Fibroblast of the aortic adventitia (primary cell): ENCODE measurements around the gene DZIP1L. TPM values are rescaled to one million over a fixed set of nuclear protein-coding genes. Genes with fewer than 3 reads are reported as not detected.

Experiments used
- DNase-seq: peaks from one replicate; pipeline ENCODE4 v3.0.0-alpha.2; 2010; ENCODE audit warnings: low read depth
- H3K4me3 ChIP-seq: 2 replicates; pipeline ENCODE4 v1.5.1; 2011; ENCODE audit warnings: low read depth, mild to moderate bottlenecking, control low read depth, low read length, moderate library complexity
- total RNA-seq: library from RNA; depleted of rRNA; stranded (reverse); fragments of >200 nt; gene quantifications from 2 replicates; pipeline ENCODE4 v1.2.3, GENCODE V29; 2012; ENCODE audit warnings: low replicate concordance
- TF ChIP-seq, protein P1 (sequence below): IDR thresholded peaks from 2 replicates; pipeline ENCODE4 v1.5.1; 2011; ENCODE audit warnings: mild to moderate bottlenecking, low read length, control low read depth, inconsistent platforms; ENCODE audit not compliant: insufficient read depth

DZIP1L gene
- total RNA-seq, 1 donor = 28.3 TPM

DNA sequence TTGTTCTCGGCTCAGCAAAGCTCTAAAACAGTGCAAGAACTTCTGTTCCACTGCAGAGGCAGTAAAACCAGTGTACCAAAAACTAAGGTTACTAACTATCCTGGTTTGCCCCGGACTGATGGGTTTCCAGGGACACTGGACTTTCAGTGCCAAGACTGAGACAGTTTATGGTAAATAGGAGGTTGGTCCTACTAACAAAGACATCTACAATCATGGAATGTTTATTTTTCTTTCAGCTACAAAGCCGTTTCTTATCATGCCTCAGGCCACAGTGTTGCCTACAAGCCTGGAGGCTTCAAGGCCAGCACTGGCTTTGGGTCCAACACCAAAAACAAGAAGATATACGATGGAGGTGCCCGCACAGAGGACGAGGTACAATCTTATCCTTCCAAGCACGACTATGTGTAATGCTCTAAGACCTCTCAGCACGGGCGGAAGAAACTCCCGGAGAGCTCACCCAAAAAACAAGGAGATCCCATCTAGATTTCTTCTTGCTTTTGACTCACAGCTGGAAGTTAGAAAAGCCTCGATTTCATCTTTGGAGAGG is 84.6 kb downstream of the DZIP1L start:
- no peak overlapping the region for H3K4me3 ChIP-seq
- DNase-seq = no peak
- TF ChIP-seq, protein P1, sequence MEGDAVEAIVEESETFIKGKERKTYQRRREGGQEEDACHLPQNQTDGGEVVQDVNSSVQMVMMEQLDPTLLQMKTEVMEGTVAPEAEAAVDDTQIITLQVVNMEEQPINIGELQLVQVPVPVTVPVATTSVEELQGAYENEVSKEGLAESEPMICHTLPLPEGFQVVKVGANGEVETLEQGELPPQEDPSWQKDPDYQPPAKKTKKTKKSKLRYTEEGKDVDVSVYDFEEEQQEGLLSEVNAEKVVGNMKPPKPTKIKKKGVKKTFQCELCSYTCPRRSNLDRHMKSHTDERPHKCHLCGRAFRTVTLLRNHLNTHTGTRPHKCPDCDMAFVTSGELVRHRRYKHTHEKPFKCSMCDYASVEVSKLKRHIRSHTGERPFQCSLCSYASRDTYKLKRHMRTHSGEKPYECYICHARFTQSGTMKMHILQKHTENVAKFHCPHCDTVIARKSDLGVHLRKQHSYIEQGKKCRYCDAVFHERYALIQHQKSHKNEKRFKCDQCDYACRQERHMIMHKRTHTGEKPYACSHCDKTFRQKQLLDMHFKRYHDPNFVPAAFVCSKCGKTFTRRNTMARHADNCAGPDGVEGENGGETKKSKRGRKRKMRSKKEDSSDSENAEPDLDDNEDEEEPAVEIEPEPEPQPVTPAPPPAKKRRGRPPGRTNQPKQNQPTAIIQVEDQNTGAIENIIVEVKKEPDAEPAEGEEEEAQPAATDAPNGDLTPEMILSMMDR = no peak

DNA sequence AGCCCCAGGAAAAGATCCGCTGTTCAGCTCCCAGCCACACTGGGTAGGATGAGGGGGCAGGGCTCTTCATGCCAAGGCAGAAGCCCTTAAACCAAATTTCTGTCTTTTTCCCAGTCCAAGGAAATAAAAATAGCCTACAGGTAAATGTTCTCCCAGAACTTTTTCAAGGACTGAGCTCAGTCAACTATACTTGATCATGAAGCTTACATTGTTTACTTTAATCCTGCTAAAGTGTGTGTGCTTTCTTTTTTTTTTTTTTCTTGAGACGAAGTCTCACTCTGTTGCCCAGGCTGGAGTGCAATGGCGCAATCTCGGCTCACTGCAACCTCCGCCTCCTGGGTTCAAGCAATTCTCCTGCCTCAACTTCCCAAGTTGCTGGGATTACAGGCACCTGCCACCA is 87.6 kb downstream of the DZIP1L start:
- no peak overlapping the region for H3K4me3 ChIP-seq
- DNase-seq = no peak
- TF ChIP-seq, protein P1 = no peak

DNA sequence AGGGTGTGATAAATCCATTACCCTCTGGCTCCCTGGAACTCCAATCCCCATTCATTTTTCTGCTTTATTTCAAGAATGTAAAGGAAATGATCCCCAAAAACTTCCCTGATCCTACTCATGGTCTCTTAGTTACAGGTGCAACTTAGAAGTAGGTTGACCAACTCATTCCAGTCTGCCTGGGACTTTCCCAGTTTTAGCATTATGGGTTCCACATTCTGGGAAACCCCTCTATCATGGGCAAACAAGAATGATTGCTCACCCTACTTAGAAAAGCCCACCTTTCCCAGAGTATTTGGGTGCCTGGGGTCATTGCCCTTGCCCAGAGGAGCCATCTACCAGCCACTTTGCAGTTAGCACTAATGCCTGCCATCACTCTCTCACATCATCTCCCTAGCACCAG is 89.9 kb downstream of the DZIP1L start:
- no peak overlapping the region for H3K4me3 ChIP-seq
- TF ChIP-seq, protein P1 = no peak
- no peak for DNase-seq

DNA sequence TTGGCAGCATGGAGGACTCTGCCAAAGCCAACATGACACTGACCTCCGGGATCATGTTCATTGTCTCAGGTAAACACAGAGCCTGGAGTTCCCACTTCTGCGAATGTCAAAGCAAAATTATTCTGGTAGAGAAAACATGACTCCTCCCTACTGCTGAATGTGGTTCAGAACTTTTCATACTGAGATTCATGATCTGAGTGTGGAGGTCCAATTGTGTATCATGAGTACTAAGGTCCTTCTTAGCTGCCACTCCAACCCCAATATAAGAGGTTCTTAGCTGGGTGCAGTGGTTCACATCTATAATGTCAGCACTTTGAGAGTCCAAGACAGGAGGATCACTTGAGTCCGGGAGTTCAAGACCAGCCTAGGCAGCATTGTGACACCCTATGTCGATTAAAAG is 91.7 kb downstream of the DZIP1L start:
- TF ChIP-seq, protein P1 = no peak
- no peak overlapping the region for H3K4me3 ChIP-seq
- DNase-seq = no peak

DNA sequence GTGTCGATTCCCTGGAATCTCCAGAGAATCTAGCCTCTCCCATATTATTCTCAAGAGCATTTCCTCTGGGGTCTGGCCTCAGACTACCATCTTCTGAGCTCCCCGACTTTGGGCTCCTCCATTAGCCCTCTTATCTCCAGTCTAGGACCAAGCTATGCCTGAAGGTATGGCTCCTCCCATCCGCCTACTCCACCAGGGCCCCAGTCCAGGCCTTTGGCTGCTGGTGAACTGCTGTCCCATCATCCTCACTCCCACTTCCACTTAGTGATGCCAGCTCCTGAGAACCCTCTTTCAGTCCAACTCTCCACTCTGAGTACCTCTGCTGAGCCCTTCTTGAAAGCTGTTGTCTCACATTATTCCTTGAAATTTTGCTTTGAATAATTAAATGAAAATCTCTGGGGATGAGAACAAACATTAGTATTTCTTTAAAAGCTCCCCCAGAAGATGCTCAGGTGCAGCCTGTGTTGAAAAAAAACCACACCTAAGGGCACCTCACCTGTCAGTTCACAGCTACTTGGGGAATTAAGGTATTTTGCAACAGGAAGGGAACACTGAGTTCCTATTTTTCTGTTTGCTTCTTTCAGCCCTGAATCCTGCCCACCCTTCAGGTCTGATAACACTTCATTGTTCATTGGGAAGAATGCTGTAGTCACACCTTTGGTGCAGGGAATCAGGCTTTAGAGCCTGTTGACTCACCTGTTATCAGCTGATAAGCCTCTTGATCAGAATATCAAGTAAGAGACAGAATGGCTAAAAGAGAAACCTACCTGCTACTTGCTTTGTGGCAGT is 95.9 kb downstream of the DZIP1L start:
- TF ChIP-seq, protein P1 = no peak

DNA sequence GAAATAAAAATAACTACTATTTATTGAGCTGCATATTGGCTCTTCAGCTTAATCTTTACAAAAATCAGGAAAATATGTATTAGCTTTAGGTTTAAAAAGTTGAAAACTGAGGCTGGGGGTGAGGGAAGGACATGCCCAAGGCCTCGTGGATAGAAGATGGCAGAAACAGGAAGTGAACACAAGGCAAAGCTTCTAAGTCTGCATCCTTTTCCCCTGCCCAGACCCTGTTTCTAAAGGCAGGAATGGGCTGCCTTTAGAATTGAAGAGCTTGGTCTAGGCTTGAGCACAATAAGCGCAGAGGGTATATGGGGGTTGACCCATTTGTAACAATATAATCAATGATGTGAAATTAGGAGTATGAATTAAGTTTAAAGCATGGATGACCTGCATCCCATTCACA is 99.3 kb downstream of the DZIP1L start:
- TF ChIP-seq, protein P1 = no peak
- H3K4me3 ChIP-seq = no peak overlapping the region
- DNase-seq = no peak

More for the DNA sequence above, 95.9 kb downstream of the DZIP1L start:
- no peak overlapping the region for H3K4me3 ChIP-seq
- no peak for DNase-seq
